Left ventricle myocardium superior (tissue), 1 donor: ENCODE measurements around the gene CLEC3B. TPM values are rescaled to one million over a fixed set of nuclear protein-coding genes. Genes with fewer than 3 reads are reported as not detected.
"Not testable (repeated sequence)": the region's sequence is repeated elsewhere in the genome, so short reads cannot be mapped to it uniquely, and the experiment has no call there.

ENCODE experiments used
- ATAC-seq: fragments of 200-7000 bp; cut with Tn5 transposase; one replicate; pipeline ENCODE4 v1.9.1; 2020; ENCODE audit warnings: mild to moderate bottlenecking, moderate library complexity
- DNase-seq: peaks from one replicate; pipeline ENCODE4 v3.0.0-alpha.2; 2020
- intact Hi-C: fragments of 100-400 bp; cut with micrococcal nuclease; formaldehyde crosslinking; loops from one replicate; pipeline ENCODE4 v1.11.0; 2022
- total RNA-seq: library from RNA; stranded (reverse); fragmentation: NEBNext Ultra II Directional; extraction: Animal tissue kit (Norgen Biotek cat#: 25700); gene quantifications from one replicate; pipeline ENCODE4 v1.2.1, GENCODE V29; 2021
- donor health status: DM: no; HTN: yes; CAD: no; lungs with severe emphysema.

CLEC3B gene
- total RNA-seq, 1 donor from 2014 or later: 68.0 TPM

DNA sequence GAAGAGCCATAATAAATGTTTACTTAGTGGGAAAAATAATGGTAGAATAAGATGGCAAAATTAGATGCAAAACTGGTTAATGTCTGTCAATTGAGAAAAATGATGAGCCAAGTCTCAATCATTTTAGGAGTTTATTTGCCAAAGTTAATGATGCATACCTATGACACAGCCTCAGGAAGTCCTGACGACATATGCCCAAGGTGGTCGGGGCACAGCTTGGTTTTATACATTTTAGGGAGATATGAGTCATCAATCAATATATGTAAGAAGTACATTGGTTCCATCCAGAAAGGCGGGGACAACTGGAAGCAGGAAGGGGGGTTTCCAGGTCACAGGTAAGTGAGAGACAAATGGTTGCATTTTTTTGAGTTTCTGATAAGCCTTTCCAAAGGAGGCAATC, 31.5 kb downstream of the CLEC3B start:
- ATAC-seq: no peak

DNA sequence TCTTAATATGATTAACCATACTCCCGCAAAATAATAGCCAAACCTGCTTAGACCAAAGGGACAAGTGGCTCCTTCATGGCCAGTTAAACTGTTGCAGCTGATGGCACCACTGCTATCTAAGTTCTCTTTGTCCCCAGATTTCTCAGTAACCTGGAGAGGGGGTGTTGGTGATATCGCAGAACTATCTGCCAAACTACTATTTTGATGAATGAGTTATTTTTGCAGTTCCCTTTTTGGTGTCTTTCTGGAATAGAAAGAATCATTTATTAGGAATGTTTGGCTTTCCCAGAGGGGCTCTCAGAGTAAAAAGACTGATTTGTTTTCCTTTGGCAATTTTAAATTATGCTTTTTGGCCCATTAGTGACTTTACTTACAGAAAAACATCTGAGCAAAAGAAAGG, 33.0 kb downstream of the CLEC3B start:
- DNase-seq (no peak), ATAC-seq (no peak)
- intact Hi-C loops: no loop called here

More for the DNA sequence above, 31.5 kb downstream of the CLEC3B start:
- intact Hi-C loops: no loop called here
- DNase-seq: no peak

GRCh38 chr3:45060165-45060892, 34.2 kb downstream of the CLEC3B start:
- intact Hi-C loops: no loop called here
- no peak for ATAC-seq
- no peak for DNase-seq

- ATAC-seq: no peak
- intact Hi-C loops: no loop called here
Observed at GRCh38 chr3:45062697-45063070, 36.6 kb downstream of the CLEC3B start.

GRCh38 chr3:45064512-45065372, 38.6 kb downstream of the CLEC3B start:
- peak; percentile 34 for DNase-seq

More at GRCh38 chr3:45062697-45063070, 36.6 kb downstream of the CLEC3B start:
- DNase-seq: no peak

GRCh38 chr3:45065373-45065720, 39.2 kb downstream of the CLEC3B start:
- intact Hi-C loops: no loop called here
- DNase-seq: no peak
- no peak for ATAC-seq

More at GRCh38 chr3:45064512-45065372, 38.6 kb downstream of the CLEC3B start:
- ATAC-seq: peak; percentile 67
- intact Hi-C loops: no loop called here

DNA sequence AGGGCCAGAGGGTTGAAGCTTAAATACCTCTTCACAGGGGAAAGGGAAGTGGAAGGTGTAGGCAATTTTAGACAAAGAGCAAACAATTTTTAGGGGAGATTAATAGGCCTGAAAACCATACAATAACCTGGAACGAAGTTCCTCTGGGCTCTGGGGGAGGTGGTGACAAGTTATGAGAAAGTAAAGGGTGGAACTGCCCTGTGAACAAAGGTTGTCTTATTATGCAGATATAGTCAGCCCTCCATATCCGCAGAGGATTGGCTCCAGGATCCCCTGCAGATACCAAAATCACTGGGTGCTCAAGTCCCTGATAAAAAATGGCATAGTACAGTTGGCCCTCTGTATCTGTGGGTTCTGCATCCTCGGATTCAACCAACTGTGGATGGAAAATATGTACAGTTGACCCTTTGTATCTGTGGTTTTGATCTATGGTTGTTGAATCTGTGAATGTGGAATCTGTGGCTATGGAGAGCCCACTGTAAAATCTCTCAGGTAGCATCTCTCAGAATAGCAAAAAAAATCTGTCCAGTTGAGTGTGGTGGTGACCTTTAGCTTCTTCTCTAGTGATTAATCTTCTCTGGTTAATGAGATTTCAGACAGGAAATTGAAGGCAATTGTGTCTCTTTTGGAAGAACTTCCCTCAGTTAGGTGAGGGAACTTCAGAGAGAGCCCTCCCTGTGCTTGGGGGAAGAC, 40.2 kb downstream of the CLEC3B start:
- intact Hi-C loops: no loop called here
- DNase-seq (no peak), ATAC-seq (no peak)

GRCh38 chr3:45067486-45067885, 41.4 kb downstream of the CLEC3B start:
- ATAC-seq: no peak
- intact Hi-C loops: no loop called here
- no peak for DNase-seq

GRCh38 chr3:45067941-45068340, 41.8 kb downstream of the CLEC3B start:
- ATAC-seq (no peak), DNase-seq (no peak)
- intact Hi-C loops: no loop called here

- DNase-seq (no peak), ATAC-seq (no peak)
- intact Hi-C loops: no loop called here
Observed at GRCh38 chr3:45071075-45071474, 45.0 kb downstream of the CLEC3B start.

- intact Hi-C loops: no loop called here
- DNase-seq: no peak
- ATAC-seq: no peak
Observed at GRCh38 chr3:45075821-45076625, 49.9 kb downstream of the CLEC3B start.

- DNase-seq, intact Hi-C loops, ATAC-seq: not testable (repeated sequence)
Observed at GRCh38 chr3:45078256-45078655, 52.2 kb downstream of the CLEC3B start.

DNA sequence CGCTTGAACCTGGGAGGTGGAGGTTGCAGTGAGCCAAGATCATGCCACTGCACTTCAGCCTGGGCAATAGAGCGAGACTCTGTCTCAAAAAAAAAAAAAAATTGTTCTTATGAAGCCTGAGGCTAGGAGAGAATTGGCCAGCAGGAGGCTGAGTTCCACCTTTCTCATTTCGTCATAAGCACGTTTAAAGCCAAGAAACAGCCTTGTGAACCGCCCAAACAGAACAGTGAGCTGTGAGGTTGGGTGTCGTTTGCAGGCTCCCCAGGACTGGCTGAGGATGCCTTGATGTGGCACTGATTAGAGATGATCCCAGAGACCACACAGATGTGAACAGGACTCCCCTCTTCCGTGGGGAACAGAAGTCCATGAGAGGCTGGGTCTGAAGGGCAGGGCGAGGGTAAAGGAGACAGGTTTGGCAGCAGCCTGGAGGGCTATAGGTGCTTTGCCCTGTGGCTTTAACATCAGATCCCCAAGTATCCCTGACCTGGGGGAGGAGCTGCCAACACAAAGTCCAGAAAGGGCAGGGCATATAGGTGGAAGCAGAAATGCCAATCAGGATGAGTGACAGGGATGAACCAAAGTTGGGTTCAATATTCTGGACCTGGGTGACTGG, 52.9 kb downstream of the CLEC3B start:
- DNase-seq (no peak), ATAC-seq (peak; percentile 36)
- intact Hi-C loops: no loop called here

DNA sequence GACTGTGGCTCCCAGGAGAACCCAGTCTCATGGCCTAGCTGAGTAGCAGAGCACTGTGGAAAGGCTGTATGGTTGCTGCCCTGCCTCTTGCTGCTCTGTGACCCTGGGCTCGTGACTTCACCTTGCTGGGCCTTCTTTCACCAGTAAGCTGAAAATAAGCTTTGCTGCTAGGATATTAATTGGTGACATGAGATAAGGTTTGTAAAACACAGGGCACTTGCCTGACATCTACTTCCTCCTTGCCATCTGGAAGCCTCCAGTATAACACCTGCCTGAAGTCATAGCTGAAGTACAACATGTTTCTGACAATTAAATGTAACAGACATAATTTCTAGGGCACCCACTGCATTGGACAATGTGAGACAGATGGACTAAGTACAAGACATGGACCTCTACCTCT, 53.6 kb downstream of the CLEC3B start:
- DNase-seq (no peak), ATAC-seq (peak; percentile 72)
- intact Hi-C loops: no loop called here

DNA sequence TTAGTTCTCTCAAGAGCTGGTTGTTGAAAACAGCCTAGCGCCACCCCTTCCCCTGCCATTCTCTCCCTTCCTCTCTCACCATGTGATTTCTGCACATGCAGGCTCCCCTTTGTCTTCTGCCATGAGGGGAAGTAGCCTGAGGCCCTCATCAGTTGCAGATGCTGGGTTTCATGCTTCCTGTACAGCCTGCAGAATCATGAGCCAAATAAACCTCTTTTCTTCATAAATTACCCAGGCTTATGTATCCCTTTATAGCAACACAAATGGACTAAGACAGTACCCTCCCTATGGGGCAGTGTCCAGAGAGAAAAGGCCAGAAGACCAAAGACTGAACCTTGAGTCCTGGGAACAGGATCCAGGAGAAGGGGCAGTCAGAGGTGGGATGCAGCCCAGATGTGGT, 54.7 kb downstream of the CLEC3B start:
- intact Hi-C loops: no loop called here
- DNase-seq: no peak
- ATAC-seq: no peak

GRCh38 chr3:45081506-45082141, 55.5 kb downstream of the CLEC3B start:
- ATAC-seq (no peak), DNase-seq (no peak)
- intact Hi-C loops: no loop called here

GRCh38 chr3:45082142-45082538, 56.0 kb downstream of the CLEC3B start:
- ATAC-seq: no peak
- no peak for DNase-seq
- intact Hi-C loops: no loop called here

DNA sequence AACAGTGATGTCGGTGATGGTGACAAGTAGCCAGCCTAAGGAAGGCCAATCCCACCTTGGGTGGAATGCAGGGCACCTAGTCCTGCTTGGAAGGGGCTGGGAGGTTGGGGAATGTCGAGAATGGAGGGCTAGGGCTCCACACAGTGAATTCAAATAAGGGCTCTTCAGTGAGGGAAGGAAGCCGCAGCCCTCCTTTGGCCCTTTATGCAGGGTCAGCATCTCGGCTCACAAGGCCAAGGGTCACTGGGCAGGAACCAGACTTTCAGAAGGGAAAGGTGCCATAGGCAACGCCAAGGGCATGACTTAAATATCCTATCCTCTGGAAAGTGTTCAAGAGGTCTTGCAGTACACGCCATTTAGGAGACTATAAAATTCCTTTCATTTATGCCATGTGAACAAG, 56.9 kb downstream of the CLEC3B start:
- intact Hi-C loops: no loop called here
- DNase-seq: no peak
- ATAC-seq: no peak
